GM12878 (cell line): ENCODE measurements around the gene PLB1. TPM values are rescaled to one million over a fixed set of nuclear protein-coding genes. Genes with fewer than 3 reads are reported as not detected.

Experiments
- ATAC-seq: fragments of 200-7000 bp; cut with Tn5 transposase; 3 replicates; pipeline ENCODE4 v1.9.1; 2020; ENCODE audit warnings: mild to moderate bottlenecking, moderate library complexity
- BruUV-seq: library from RNA; stranded (reverse); fragments of 400-500 nt; replicated peaks from 2 replicates; lab custom pipeline; 2021; lab: Mats Ljungman, UMichigan
- CTCF ChIA-PET: fragments of 300-600 bp; sonication (Branson Sonifier 250); formaldehyde crosslinking; extraction: SDS; loops from one replicate; lab custom pipeline; 2021; ENCODE audit warnings: inconsistent platforms; lab: Yijun Ruan, JAX
- POLR2A ChIA-PET: fragments of 350-600 bp; formaldehyde crosslinking; extraction: SDS; loops from one replicate; lab custom pipeline; 2021; ENCODE audit warnings: inconsistent platforms; lab: Charles Lee
- RAD21 ChIA-PET: fragments of 300-600 bp; sonication (Branson Sonifier 250); formaldehyde crosslinking; loops from one replicate; lab custom pipeline; 2023; ENCODE audit warnings: antibody characterized with exemption; ENCODE audit not compliant: unreplicated experiment; lab: Charles Lee
- SMC1A ChIA-PET: fragments of 300-600 bp; sonication (Branson Sonifier 250); formaldehyde crosslinking; loops from one replicate; lab custom pipeline; 2023; ENCODE audit not compliant: unreplicated experiment, uncharacterized antibody; lab: Charles Lee
- DNase-seq: peaks from one replicate; pipeline ENCODE4 v3.0.0-alpha.2; 2011; ENCODE audit warnings: low read depth, low spot score
- FAIRE-seq: peaks from 3 replicates; lab custom pipeline; 2011; peaks lifted over from hg19 to GRCh38; lab: Jason Lieb, UNC
- H2AFZ ChIP-seq: 2 replicates; pipeline ENCODE4 v1.6.0; 2011; ENCODE audit warnings: low read depth, low read length, control low read depth; ENCODE audit not compliant: control insufficient read depth
- H3K27ac ChIP-seq: 2 replicates; pipeline ENCODE4 v1.5.1; 2011; ENCODE audit warnings: control low read depth; ENCODE audit not compliant: control insufficient read depth, insufficient read depth
- H3K27me3 ChIP-seq, 2 experiments: replicated peaks in 1 of 2; 2 replicates each; pipeline versions ENCODE4 v1.6.0 to v1.6.1; 2011; ENCODE audit warnings: low read length in 1 of 2; ENCODE audit not compliant: control insufficient read depth in 2 of 2, insufficient read depth in 2 of 2
- H3K36me3 ChIP-seq, 2 experiments: 2 replicates each; pipeline ENCODE4 v1.5.1; 2011; ENCODE audit warnings: low read length in 1 of 2; ENCODE audit not compliant: control insufficient read depth in 2 of 2, insufficient read depth in 2 of 2
- H3K4me1 ChIP-seq: 2 replicates; pipeline ENCODE4 v1.6.1; 2011; ENCODE audit warnings: mild to moderate bottlenecking, low read length, moderate library complexity, mixed read lengths; ENCODE audit not compliant: control insufficient read depth, insufficient read depth
- H3K4me2 ChIP-seq: 2 replicates; pipeline ENCODE4 v1.6.0; 2011; ENCODE audit warnings: control low read depth; ENCODE audit not compliant: control insufficient read depth, insufficient read depth
- H3K4me3 ChIP-seq: fragments of 200-600 bp; sonication (generic); 2 replicates; pipeline ENCODE4 v1.5.1; 2016
- H3K79me2 ChIP-seq: 2 replicates; pipeline ENCODE4 v1.6.0; 2011; ENCODE audit warnings: low read length; ENCODE audit not compliant: control insufficient read depth, insufficient read depth
- H3K9ac ChIP-seq: 2 replicates; pipeline ENCODE4 v1.8.0; 2011; ENCODE audit warnings: low read length, control low read depth, mixed read lengths; ENCODE audit not compliant: control insufficient read depth, insufficient read depth
- H3K9me3 ChIP-seq: replicated peaks from 3 replicates; pipeline ENCODE4 v1.5.1; 2011; ENCODE audit warnings: mild to moderate bottlenecking, low read length; ENCODE audit not compliant: control insufficient read depth, insufficient read depth
- H4K20me1 ChIP-seq: 2 replicates; pipeline ENCODE4 v1.6.0; 2011; ENCODE audit not compliant: control insufficient read depth, insufficient read depth
- FOXM1 ChIP-seq: IDR thresholded peaks from 2 replicates; pipeline ENCODE4 v1.6.1; 2012; ENCODE audit warnings: low read depth, mild to moderate bottlenecking, inconsistent platforms, low read length, moderate library complexity
- HDAC6 ChIP-seq: fragments of 200-600 bp; sonication (generic); IDR thresholded peaks from one replicate; pipeline ENCODE4 v1.8.0; 2017; ENCODE audit warnings: antibody characterized with exemption; ENCODE audit not compliant: unreplicated experiment
- KDM1A ChIP-seq: fragments of 200-600 bp; sonication (generic); IDR thresholded peaks from 2 replicates; pipeline ENCODE4 v1.6.1; 2016; ENCODE audit warnings: borderline replicate concordance
- RB1 ChIP-seq: fragments of 450-650 bp; formaldehyde crosslinking; IDR thresholded peaks from 2 replicates; pipeline ENCODE4 v1.6.1; 2017; ENCODE audit warnings: mild to moderate bottlenecking, borderline replicate concordance
- RCOR1 ChIP-seq: conservative IDR thresholded peaks from 2 replicates; pipeline ENCODE4 v1.6.1; 2012; ENCODE audit warnings: low read depth, low read length, improper control_type of control experiment
- ZBTB40 ChIP-seq: fragments of 450-650 bp; IDR thresholded peaks from 2 replicates; pipeline ENCODE4 v1.6.1; 2016; ENCODE audit warnings: mild to moderate bottlenecking, moderate library complexity, borderline replicate concordance
- WGBS: methylation state at CpG from one replicate; pipeline ENCODE4 v1.1.6; 2016; ENCODE audit warnings: low lambda C conversion rate; ENCODE audit not compliant: insufficient replicate concordance, insufficient coverage; ENCODE audit errors: missing lambda C conversion rate; 5-methylcytosine and 5-hydroxymethylcytosine counted together
- in situ Hi-C: fragments of 300-500 bp; cut with MboI; formaldehyde crosslinking; loops from 9 replicates; pipeline ENCODE4 v1.14.3; 2018; ENCODE audit warnings: mixed read lengths
- intact Hi-C: fragments of 100-400 bp; cut with micrococcal nuclease; formaldehyde crosslinking; loops from one replicate; pipeline ENCODE4 v1.14.2; 2022; ENCODE audit not compliant: unreplicated experiment
- polyA plus RNA-seq, 11 experiments: library from polyadenylated mRNA; depleted of rRNA in 4 of 11; unstranded in 6 of 11; stranded (reverse) in 5 of 11; fragments of >200 nt; fragmentation: Nextera tagmentation in 4 of 11; fragmentation: Illumina TruSeq in 1 of 11; extraction: Ambion mirVana in 4 of 11; extraction: Trizol in 1 of 11; gene quantifications; 1 replicate in 1 of 11; 2 replicates in 10 of 11; pipeline versions ENCODE4 v1.2.1 to v1.2.3, GENCODE V29; 2011 to 2016; ENCODE audit warnings: inconsistent platforms in 2 of 11, missing spikeins in 2 of 11, low read depth in 1 of 11
- total RNA-seq, 4 experiments: library from RNA; depleted of rRNA in 3 of 4; stranded (reverse); fragments of >200 nt in 3 of 4; fragmentation: Illumina TruSeq in 1 of 4; extraction: Trizol in 1 of 4; gene quantifications; 2 replicates each; pipeline versions ENCODE4 v1.2.1 to v1.2.3, GENCODE V29; 2013 to 2021
- TF ChIP-seq, protein P1 (sequence below): fragments of 450-650 bp; formaldehyde crosslinking; IDR thresholded peaks from 2 replicates; pipeline ENCODE4 v1.4.0; 2020; ENCODE audit warnings: mild to moderate bottlenecking, moderate library complexity

PLB1 gene
- total and polyA plus RNA-seq, 10 of the 15 experiments (the other 5 are each of a cell fraction or from before 2014, with no cell fraction given), result 0.03 to 0.49 (median 0.28) TPM

DNA sequence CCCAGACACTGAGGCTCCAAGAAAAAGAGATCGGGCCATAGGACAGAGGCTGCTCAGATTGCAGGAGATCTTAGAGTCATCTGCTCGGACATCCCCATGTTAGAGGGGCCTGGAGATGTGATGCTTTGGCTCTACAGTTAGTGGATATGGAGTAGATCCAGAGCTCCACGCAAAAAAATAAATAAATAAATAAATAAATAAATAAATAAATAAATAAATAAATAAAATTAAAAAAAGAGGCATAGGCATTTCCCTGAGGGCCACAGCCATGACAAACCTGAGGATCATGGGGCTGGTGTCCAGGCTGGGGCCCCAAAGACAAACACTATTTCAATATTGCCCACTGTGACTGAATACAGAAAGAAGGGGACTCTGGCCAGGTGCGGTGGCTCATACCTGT, 85.5 kb downstream of the PLB1 start (continued):
- TF ChIP-seq, protein P1, sequence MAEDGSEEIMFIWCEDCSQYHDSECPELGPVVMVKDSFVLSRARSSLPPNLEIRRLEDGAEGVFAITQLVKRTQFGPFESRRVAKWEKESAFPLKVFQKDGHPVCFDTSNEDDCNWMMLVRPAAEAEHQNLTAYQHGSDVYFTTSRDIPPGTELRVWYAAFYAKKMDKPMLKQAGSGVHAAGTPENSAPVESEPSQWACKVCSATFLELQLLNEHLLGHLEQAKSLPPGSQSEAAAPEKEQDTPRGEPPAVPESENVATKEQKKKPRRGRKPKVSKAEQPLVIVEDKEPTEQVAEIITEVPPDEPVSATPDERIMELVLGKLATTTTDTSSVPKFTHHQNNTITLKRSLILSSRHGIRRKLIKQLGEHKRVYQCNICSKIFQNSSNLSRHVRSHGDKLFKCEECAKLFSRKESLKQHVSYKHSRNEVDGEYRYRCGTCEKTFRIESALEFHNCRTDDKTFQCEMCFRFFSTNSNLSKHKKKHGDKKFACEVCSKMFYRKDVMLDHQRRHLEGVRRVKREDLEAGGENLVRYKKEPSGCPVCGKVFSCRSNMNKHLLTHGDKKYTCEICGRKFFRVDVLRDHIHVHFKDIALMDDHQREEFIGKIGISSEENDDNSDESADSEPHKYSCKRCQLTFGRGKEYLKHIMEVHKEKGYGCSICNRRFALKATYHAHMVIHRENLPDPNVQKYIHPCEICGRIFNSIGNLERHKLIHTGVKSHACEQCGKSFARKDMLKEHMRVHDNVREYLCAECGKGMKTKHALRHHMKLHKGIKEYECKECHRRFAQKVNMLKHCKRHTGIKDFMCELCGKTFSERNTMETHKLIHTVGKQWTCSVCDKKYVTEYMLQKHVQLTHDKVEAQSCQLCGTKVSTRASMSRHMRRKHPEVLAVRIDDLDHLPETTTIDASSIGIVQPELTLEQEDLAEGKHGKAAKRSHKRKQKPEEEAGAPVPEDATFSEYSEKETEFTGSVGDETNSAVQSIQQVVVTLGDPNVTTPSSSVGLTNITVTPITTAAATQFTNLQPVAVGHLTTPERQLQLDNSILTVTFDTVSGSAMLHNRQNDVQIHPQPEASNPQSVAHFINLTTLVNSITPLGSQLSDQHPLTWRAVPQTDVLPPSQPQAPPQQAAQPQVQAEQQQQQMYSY (CRISPR knock-in tag), result no peak
- TF ChIP-seq HDAC6 (no peak), RB1 (no peak)

DNA sequence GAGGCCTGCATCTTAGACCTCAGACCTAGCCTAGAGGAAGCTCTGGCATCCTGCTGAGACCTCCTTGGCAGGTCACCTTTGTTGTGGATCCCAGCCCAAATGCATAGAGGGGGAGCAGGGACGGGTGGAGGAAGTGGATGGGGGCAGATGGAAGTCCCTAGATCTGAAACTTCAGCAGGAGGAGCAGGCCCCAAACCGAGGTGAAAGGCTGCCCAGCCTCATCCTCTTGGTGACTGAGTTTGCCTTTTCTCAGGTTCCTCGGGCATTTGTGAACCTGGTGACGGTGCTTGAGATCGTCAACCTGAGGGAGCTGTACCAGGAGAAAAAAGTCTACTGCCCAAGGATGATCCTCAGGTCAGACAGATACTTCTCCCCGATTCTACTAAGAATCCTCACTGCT, 86.3 kb downstream of the PLB1 start:
- H3K79me2 ChIP-seq, result no peaks in the 10 kb centered on the region
- intact Hi-C loops (no loop called here), in situ Hi-C loops (no loop called here)
- H3K4me2 ChIP-seq, result no peak overlapping the region
- H2AFZ ChIP-seq, result no peak overlapping the region
- DNase-seq, result no peak
- POLR2A ChIA-PET, result no interaction called here
- ATAC-seq, result no peak
- CTCF ChIA-PET, result interaction anchor here (4.1 kb wide), 1 partner anchor 12 kb away, joined by 22 read pairs; no protein-coding TSS in a partner anchor
- no peaks in the 10 kb centered on the region for H3K9me3 ChIP-seq
- no peak overlapping the region for H3K9ac ChIP-seq
- H3K4me1 ChIP-seq, result peaks cover 4% of the 10 kb centered on the region; the same call in 1 of the 2 replicates
- no peaks in the 10 kb centered on the region for H4K20me1 ChIP-seq
- H3K36me3 ChIP-seq, result no peaks in the 10 kb centered on the region
- RAD21 ChIA-PET, result no interaction called here
- 36% methylated on average over 6 of the region's 6 CpGs for WGBS
- H3K27ac ChIP-seq, result no peak overlapping the region
- no peak for TF ChIP-seq ZBTB40
- no peak for TF ChIP-seq KDM1A
- no peak for TF ChIP-seq FOXM1
- TF ChIP-seq RCOR1, result no peak
- peaks cover 0 to 1% of the 10 kb centered on the region in 2 experiments; a peak in 1 of 4 replicates for H3K27me3 ChIP-seq
- H3K4me3 ChIP-seq, result no peak overlapping the region
- FAIRE-seq, result no peak
- SMC1A ChIA-PET, result no interaction called here
- BruUV-seq, result no TSS peak
